ENCODE results near the gene CNPPD1.
A peak's percentile ranks its signal among the peaks of the same experiment; 100 is the strongest.

CNPPD1 gene

GRCh38 chr2:219161097-219161496, 15.6 kb downstream of the CNPPD1 start:
- H3K9me3 ChIP-seq, result no peaks in the 10 kb centered on the region
- H3K4me3 ChIP-seq (ENCODE audit: low read depth in 1 of 2, low read length in 1 of 2), result peak overlapping the region; percentile 78 to 87
- no peak for TF ChIP-seq CTCF (IDR thresholded peaks at IDR 0.05)
- H3K27me3 ChIP-seq, result peaks cover 3% of the 10 kb centered on the region
- peak overlapping the region; percentile 83 for H3K27ac ChIP-seq
- peaks cover 14 to 20% of the 10 kb centered on the region in 2 experiments for H3K4me1 ChIP-seq (ENCODE audit: control insufficient read depth in 1 of 2, insufficient read depth in 1 of 2, low read depth in 1 of 2, low read length in 1 of 2)
- peaks cover 11% of the 10 kb centered on the region for H3K36me3 ChIP-seq

- peaks cover 14 to 20% of the 10 kb centered on the region in 2 experiments for H3K4me1 ChIP-seq (ENCODE audit: control insufficient read depth in 1 of 2, insufficient read depth in 1 of 2, low read depth in 1 of 2, low read length in 1 of 2)
- H3K4me3 ChIP-seq (ENCODE audit: low read depth in 1 of 2, low read length in 1 of 2), result peak within 1 kb of the TSS; percentile 78 to 87
- no peaks in the 10 kb centered on the region for H3K9me3 ChIP-seq
- peak; percentile 96 for TF ChIP-seq CTCF (IDR thresholded peaks at IDR 0.05)
- H3K27me3 ChIP-seq, result peaks cover 3% of the 10 kb centered on the region
- peak within 1 kb of the TSS; percentile 83 for H3K27ac ChIP-seq
- H3K36me3 ChIP-seq, result peaks cover 11% of the 10 kb centered on the region
Measured at GRCh38 chr2:219160186-219161017, 16.3 kb downstream of the CNPPD1 start, which contains the start of gene NHEJ1. TSS of gene NHEJ1 (minus strand) at chr2:219160815. CDS start at chr2:219158362, 2,453 bp downstream.

- no peaks in the 10 kb centered on the region for H3K9me3 ChIP-seq
- H3K4me1 ChIP-seq (ENCODE audit: control insufficient read depth in 1 of 2, insufficient read depth in 1 of 2, low read depth in 1 of 2, low read length in 1 of 2), result peaks cover 14 to 20% of the 10 kb centered on the region in 2 experiments
- H3K36me3 ChIP-seq, result peaks cover 11% of the 10 kb centered on the region
- no peak for TF ChIP-seq CTCF (IDR thresholded peaks at IDR 0.05)
- H3K4me3 ChIP-seq (ENCODE audit: low read depth in 1 of 2, low read length in 1 of 2), result peak overlapping the region; percentile 78 to 87
- peaks cover 3% of the 10 kb centered on the region for H3K27me3 ChIP-seq
- H3K27ac ChIP-seq, result peak overlapping the region; percentile 83
Measured at GRCh38 chr2:219159771-219160185, 16.9 kb downstream of the CNPPD1 start.

GRCh38 chr2:219158586-219158985, 18.1 kb downstream of the CNPPD1 start:
- no peak overlapping the region for H3K27ac ChIP-seq
- H3K4me1 ChIP-seq (ENCODE audit: control insufficient read depth in 1 of 2, insufficient read depth in 1 of 2, low read depth in 1 of 2, low read length in 1 of 2), result peaks cover 14 to 20% of the 10 kb centered on the region in 2 experiments
- H3K27me3 ChIP-seq, result peaks cover 3% of the 10 kb centered on the region
- no peak for TF ChIP-seq CTCF (IDR thresholded peaks at IDR 0.05)
- H3K4me3 ChIP-seq (ENCODE audit: low read depth in 1 of 2, low read length in 1 of 2), result no peak overlapping the region
- no peaks in the 10 kb centered on the region for H3K9me3 ChIP-seq
- H3K36me3 ChIP-seq, result peaks cover 11% of the 10 kb centered on the region

GRCh38 chr2:219158025-219158424, 18.7 kb downstream of the CNPPD1 start:
- TF ChIP-seq CTCF (IDR thresholded peaks at IDR 0.05), result no peak
- Histone ChIP-seq H3K27me3 (peaks cover 3% of the 10 kb centered on the region), H3K36me3 (peaks cover 11% of the 10 kb centered on the region), H3K9me3 (no peaks in the 10 kb centered on the region), H3K4me1 (ENCODE audit: control insufficient read depth in 1 of 2, insufficient read depth in 1 of 2, low read depth in 1 of 2, low read length in 1 of 2) (peaks cover 14 to 20% of the 10 kb centered on the region in 2 experiments), H3K4me3 (ENCODE audit: low read depth in 1 of 2, low read length in 1 of 2) (no peak overlapping the region), H3K27ac (no peak overlapping the region)

Measured in neutrophil (primary cell).